CD4-positive, alpha-beta T cell treated with Interleukin-15 for 1 hour (primary cell): ENCODE results near the gene OLFM2.
A peak's percentile ranks its signal among the peaks of the same experiment; 100 is the strongest.
"Not testable (repeated sequence)": the region's sequence is repeated elsewhere in the genome, so short reads cannot be mapped to it uniquely, and the experiment has no call there.

ENCODE experiments used
- DNase-seq: peaks from one replicate; pipeline ENCODE4 v3.0.0-alpha.2; 2020

OLFM2 gene

DNA sequence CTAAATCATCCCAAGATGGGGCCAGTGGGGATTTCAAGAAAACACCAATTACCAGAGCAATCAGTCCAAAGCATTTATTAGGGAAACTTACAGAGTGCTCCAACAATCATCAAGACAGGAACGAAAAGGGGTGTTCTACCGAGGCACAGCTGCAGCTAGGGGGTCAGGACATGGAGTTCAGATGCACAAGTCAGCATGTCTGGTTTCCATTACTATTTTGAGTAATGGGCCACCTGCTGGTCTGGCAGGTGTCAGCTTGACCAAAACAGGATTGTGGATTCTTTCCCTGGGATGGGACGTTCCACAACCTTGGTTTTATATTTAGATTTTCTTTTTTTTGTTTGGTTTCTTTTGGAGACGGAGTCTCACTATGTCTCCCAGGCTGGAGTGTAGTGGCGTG, 112.5 kb downstream of the OLFM2 start:
- DNase-seq, result no peak

DNA sequence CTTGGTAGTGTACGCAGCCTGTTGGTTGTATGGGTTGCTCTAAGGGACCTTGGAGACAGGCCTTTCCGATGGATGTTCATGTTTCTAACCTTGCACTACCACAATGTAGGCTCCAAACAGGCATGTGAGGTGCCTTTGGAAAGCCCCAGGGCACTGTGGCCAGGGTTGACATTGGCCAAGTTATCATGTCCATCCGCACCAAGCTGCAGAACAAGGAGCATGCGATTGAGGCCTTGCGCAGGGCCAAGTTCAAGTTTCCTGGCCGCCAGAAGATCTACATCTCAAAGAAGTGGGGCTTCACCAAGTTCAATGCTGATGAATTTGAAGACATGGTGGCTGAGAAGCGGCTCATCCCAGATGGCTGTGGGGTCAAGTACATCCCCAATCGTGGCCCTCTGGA, 116.3 kb downstream of the OLFM2 start:
- not testable (repeated sequence) for DNase-seq

DNA sequence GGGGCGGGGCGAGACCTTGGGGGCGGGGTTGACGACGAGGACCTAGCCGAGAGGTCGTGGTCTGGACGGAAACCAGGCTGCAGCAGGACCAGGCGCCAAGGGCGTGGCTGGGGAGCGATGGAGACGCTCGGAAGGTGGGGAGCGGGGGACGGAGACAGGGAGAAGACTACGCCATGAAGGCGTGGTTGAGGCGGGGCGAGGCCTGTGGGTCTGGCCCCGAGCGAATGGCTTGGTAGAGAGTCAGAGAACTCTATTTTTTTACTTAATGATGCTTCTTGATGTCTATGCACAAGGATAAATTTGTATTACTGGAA, 116.8 kb downstream of the OLFM2 start:
- DNase-seq, result no peak

DNA sequence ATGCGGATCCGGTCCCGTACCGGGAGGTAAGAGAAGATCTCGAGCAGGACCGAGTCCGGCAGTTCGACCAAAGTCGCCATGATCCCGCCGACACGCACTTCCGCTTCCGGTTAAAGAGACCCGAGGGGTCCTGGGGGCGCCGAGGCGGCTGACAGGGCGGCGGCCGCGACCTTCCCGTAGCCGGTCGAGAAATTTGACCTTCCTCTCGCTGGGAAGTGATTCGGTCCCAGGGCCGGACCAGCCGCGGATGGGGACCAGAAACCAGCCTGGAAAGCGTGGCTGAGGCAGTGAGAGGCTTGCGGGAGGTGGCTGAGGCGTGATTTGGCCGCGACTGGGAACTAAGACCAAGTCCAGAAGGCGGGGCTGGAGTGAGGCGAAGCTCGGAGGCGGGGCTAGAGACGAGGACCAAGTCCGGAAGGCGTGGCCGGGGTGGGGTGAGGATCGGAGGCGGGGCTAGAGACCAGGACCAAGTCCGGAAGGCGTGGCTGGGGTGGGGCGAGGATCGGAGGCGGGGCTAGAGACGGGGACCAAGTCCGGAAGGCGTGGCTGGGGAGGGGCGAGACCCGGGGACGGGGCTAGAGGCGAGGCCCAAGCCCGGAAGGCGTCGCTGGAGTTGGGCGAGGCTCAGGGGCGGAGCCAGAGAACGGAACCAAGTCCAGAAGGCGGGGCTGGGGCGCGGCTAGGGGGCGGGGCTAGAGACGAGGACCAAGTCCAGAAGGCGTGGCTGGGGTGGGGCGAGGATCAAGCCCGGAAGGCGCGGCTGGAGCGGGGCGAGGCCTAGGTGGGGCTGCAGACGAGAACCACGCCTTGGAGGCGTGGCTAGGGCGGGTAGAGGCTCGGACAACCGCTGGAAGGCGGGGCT, 117.3 kb downstream of the OLFM2 start, which contains the start of gene FBXL12:
Gene FBXL12, minus strand, starts transcription at position 346 of the 862 bp plus-strand sequence. Its CDS starts 266 bp downstream, at position 80.
- peak; percentile 100 for DNase-seq

DNA sequence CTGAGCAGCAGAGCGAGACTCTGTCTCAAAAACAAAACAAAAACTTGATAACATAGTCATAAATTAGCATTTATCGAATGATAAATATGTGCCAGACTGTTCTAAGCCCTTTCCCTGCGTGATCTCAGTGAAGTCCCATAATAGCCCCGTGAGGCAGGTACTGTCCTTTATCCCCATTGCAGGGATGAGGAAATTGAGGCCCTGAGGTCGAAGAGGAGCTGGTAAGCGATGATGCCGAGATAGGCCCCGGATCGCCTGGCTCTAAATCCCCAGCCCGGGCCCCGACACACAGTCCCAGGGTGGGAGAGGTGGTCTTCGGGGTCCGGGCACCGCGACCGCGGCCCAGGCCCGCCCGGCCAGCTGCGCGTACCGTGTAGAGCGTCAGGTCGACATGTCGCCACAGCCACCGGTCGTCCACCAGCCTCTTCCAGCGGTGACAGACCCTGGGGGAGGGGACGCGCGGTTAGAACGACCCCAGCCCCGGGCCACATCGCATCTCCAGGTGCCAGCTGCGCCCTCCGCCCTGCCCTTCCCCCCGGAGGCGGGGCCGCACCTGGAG, 118.1 kb downstream of the OLFM2 start:
- no peak for DNase-seq

DNA sequence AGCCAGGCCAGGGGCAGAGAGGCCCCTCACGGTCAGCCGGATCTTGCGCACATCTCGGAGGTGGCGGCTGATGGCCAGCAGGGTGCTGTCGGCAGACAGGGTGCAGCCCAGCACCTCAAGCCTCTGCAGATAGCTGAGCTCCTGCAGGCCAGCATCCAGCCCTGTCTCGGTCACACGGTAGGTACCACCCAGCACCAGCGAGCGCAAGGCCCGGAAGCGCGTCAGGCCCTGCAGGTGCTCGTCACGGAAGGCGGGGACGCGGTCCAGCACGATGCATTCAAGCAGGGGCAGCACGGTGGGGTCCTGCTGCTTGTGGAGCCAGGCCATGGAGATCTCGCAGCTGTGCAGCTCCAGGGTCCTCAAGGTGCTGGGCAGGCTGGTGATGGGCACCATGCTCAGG, 125.2 kb downstream of the OLFM2 start:
- no peak for DNase-seq

DNA sequence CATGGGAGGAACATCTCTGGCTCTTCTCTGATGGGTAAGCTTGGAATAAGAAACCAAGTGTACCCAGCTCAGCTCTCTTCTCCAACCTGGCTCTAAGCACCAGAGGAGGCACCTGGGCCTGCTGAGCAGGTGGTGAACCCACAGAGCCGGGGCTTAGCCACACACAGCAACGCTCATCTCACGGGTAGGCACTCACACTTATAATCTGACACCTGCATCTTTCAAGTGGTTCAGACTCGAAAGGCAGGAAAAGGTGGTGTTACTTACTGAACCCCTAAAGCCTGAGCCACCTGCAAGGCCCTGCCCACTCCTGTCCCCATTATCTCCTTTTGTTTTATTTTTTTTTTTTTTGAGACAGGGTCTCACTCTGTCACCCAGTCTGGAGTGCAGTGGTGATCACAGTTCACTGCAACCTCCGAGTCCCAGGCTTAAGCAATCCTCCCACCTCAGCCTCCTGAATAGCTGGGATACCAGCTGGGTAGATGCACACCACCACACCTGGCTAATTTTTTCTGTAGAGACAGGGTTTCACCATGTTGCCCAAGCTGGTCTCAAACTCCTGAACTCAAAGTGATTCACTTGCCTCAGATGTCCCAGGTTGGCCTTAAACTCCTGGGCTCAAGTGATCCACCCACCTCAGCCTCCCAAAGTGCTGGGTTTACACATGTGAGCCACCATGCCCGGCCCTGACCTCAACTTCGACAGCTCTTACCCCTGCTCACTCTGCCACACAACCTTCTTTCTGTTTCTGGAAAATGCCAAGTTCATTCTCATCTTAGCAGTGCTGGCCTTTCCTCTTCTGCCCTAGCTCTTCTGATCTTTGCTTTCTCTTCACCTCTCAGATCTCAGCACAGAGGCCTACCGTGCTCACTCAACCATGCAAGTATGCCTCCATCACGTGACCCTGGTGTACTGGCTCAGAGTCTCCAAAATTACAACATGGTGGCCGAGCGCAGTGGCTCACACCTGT, 127.2 kb downstream of the OLFM2 start:
- peak; percentile 55 for DNase-seq

DNA sequence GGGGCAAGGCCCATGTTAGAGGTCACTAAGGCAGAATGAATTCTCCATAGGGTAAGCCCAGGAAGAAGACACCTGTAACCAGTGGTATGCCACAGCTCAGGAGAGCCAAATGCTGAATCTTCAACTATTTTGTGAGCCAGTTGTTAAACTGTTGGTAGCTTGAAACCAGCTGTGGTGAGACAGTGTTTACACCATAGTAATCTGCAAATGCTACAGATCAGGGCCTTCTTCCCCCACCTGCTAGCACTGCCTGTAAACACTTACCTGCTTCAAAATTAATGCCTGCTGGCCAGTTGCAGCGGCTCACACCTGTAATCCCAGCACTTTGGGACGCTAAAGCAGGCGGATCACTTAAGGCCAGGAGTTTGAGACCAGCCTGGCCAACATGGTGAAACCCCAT, 129.5 kb downstream of the OLFM2 start:
- DNase-seq, result no peak
